GM12878 (cell line): ENCODE results near the gene SYCN. TPM values are rescaled to one million over a fixed set of nuclear protein-coding genes. Genes with fewer than 3 reads are reported as not detected.

ENCODE experiments used
- ATAC-seq: fragments of 200-7000 bp; cut with Tn5 transposase; 3 replicates; pipeline ENCODE4 v1.9.1; 2020; ENCODE audit warnings: mild to moderate bottlenecking, moderate library complexity
- BruUV-seq: library from RNA; stranded (reverse); fragments of 400-500 nt; replicated peaks from 2 replicates; lab custom pipeline; 2021; lab: Mats Ljungman, UMichigan
- CTCF ChIA-PET: fragments of 300-600 bp; sonication (Branson Sonifier 250); formaldehyde crosslinking; extraction: SDS; loops from one replicate; lab custom pipeline; 2021; ENCODE audit warnings: inconsistent platforms; lab: Yijun Ruan, JAX
- POLR2A ChIA-PET: fragments of 350-600 bp; formaldehyde crosslinking; extraction: SDS; loops from one replicate; lab custom pipeline; 2021; ENCODE audit warnings: inconsistent platforms; lab: Charles Lee
- RAD21 ChIA-PET: fragments of 300-600 bp; sonication (Branson Sonifier 250); formaldehyde crosslinking; loops from one replicate; lab custom pipeline; 2023; ENCODE audit warnings: antibody characterized with exemption; ENCODE audit not compliant: unreplicated experiment; lab: Charles Lee
- SMC1A ChIA-PET: fragments of 300-600 bp; sonication (Branson Sonifier 250); formaldehyde crosslinking; loops from one replicate; lab custom pipeline; 2023; ENCODE audit not compliant: unreplicated experiment, uncharacterized antibody; lab: Charles Lee
- DNase-seq: peaks from one replicate; pipeline ENCODE4 v3.0.0-alpha.2; 2011; ENCODE audit warnings: low read depth, low spot score
- FAIRE-seq: peaks from 3 replicates; lab custom pipeline; 2011; peaks lifted over from hg19 to GRCh38; lab: Jason Lieb, UNC
- H2AFZ ChIP-seq: 2 replicates; pipeline ENCODE4 v1.6.0; 2011; ENCODE audit warnings: low read depth, low read length, control low read depth; ENCODE audit not compliant: control insufficient read depth
- H3K27ac ChIP-seq: 2 replicates; pipeline ENCODE4 v1.5.1; 2011; ENCODE audit warnings: control low read depth; ENCODE audit not compliant: control insufficient read depth, insufficient read depth
- H3K27me3 ChIP-seq, 2 experiments: replicated peaks in 1 of 2; 2 replicates each; pipeline versions ENCODE4 v1.6.0 to v1.6.1; 2011; ENCODE audit warnings: low read length in 1 of 2; ENCODE audit not compliant: control insufficient read depth in 2 of 2, insufficient read depth in 2 of 2
- H3K36me3 ChIP-seq, 2 experiments: 2 replicates each; pipeline ENCODE4 v1.5.1; 2011; ENCODE audit warnings: low read length in 1 of 2; ENCODE audit not compliant: control insufficient read depth in 2 of 2, insufficient read depth in 2 of 2
- H3K4me1 ChIP-seq: 2 replicates; pipeline ENCODE4 v1.6.1; 2011; ENCODE audit warnings: mild to moderate bottlenecking, low read length, moderate library complexity, mixed read lengths; ENCODE audit not compliant: control insufficient read depth, insufficient read depth
- H3K4me2 ChIP-seq: 2 replicates; pipeline ENCODE4 v1.6.0; 2011; ENCODE audit warnings: control low read depth; ENCODE audit not compliant: control insufficient read depth, insufficient read depth
- H3K4me3 ChIP-seq: fragments of 200-600 bp; sonication (generic); 2 replicates; pipeline ENCODE4 v1.5.1; 2016
- H3K79me2 ChIP-seq: 2 replicates; pipeline ENCODE4 v1.6.0; 2011; ENCODE audit warnings: low read length; ENCODE audit not compliant: control insufficient read depth, insufficient read depth
- H3K9ac ChIP-seq: 2 replicates; pipeline ENCODE4 v1.8.0; 2011; ENCODE audit warnings: low read length, control low read depth, mixed read lengths; ENCODE audit not compliant: control insufficient read depth, insufficient read depth
- H3K9me3 ChIP-seq: replicated peaks from 3 replicates; pipeline ENCODE4 v1.5.1; 2011; ENCODE audit warnings: mild to moderate bottlenecking, low read length; ENCODE audit not compliant: control insufficient read depth, insufficient read depth
- H4K20me1 ChIP-seq: 2 replicates; pipeline ENCODE4 v1.6.0; 2011; ENCODE audit not compliant: control insufficient read depth, insufficient read depth
- ASH2L ChIP-seq: fragments of 300-600, 200-600 bp; sonication (generic); IDR thresholded peaks from 2 replicates; pipeline ENCODE4 v1.6.1; 2017; ENCODE audit warnings: low read depth, mild to moderate bottlenecking, borderline replicate concordance
- CEBPZ ChIP-seq: fragments of 150-350 bp; IDR thresholded peaks from 2 replicates; pipeline ENCODE4 v1.6.1; 2016; ENCODE audit warnings: low read depth, low read length
- FOXM1 ChIP-seq: IDR thresholded peaks from 2 replicates; pipeline ENCODE4 v1.6.1; 2012; ENCODE audit warnings: low read depth, mild to moderate bottlenecking, inconsistent platforms, low read length, moderate library complexity
- GATAD2B ChIP-seq: fragments of 450-650 bp; conservative IDR thresholded peaks from 2 replicates; pipeline ENCODE4 v1.6.1; 2017; ENCODE audit warnings: low read depth, mild to moderate bottlenecking, moderate library complexity
- NRF1 ChIP-seq: conservative IDR thresholded peaks from 2 replicates; pipeline ENCODE4 v1.6.1; 2011; ENCODE audit warnings: mild to moderate bottlenecking, low read depth, low read length, improper control_type of control experiment
- PBX3 ChIP-seq: IDR thresholded peaks from 2 replicates; pipeline ENCODE4 v1.6.1; 2011; ENCODE audit warnings: mild to moderate bottlenecking, low read depth, low read length, moderate library complexity; ENCODE audit not compliant: insufficient replicate concordance
- RELB ChIP-seq: fragments of 450-650 bp; IDR thresholded peaks from 2 replicates; pipeline ENCODE4 v1.6.1; 2017; ENCODE audit warnings: low read depth, mild to moderate bottlenecking, moderate library complexity
- RUNX3 ChIP-seq: IDR thresholded peaks from 2 replicates; pipeline ENCODE4 v1.6.1; 2012; ENCODE audit warnings: low read length, inconsistent platforms
- TARDBP ChIP-seq: IDR thresholded peaks from 2 replicates; pipeline ENCODE4 v1.6.1; 2016; ENCODE audit warnings: borderline replicate concordance
- WRNIP1 ChIP-seq: IDR thresholded peaks from 2 replicates; pipeline ENCODE4 v1.6.1; 2011; ENCODE audit warnings: low read depth, low read length, improper control_type of control experiment, borderline replicate concordance
- ZBED1 ChIP-seq: IDR thresholded peaks from 2 replicates; pipeline ENCODE4 v1.6.1; 2016; ENCODE audit warnings: borderline replicate concordance
- ZBTB11 ChIP-seq: fragments of 450-650 bp; formaldehyde crosslinking; IDR thresholded peaks from 2 replicates; pipeline ENCODE4 v1.5.0; 2022; ENCODE audit warnings: mild to moderate bottlenecking, missing genetic modification characterization
- ZNF384 ChIP-seq: IDR thresholded peaks from 2 replicates; pipeline ENCODE4 v1.6.1; 2012; ENCODE audit warnings: low read depth, mild to moderate bottlenecking, low read length, improper control_type of control experiment, borderline replicate concordance
- WGBS: methylation state at CpG from one replicate; pipeline ENCODE4 v1.1.6; 2016; ENCODE audit warnings: low lambda C conversion rate; ENCODE audit not compliant: insufficient replicate concordance, insufficient coverage; ENCODE audit errors: missing lambda C conversion rate; 5-methylcytosine and 5-hydroxymethylcytosine counted together
- in situ Hi-C: fragments of 300-500 bp; cut with MboI; formaldehyde crosslinking; loops from 9 replicates; pipeline ENCODE4 v1.14.3; 2018; ENCODE audit warnings: mixed read lengths
- intact Hi-C: fragments of 100-400 bp; cut with micrococcal nuclease; formaldehyde crosslinking; loops from one replicate; pipeline ENCODE4 v1.14.2; 2022; ENCODE audit not compliant: unreplicated experiment
- polyA plus RNA-seq, 11 experiments: library from polyadenylated mRNA; depleted of rRNA in 4 of 11; unstranded in 6 of 11; stranded (reverse) in 5 of 11; fragments of >200 nt; fragmentation: Nextera tagmentation in 4 of 11; fragmentation: Illumina TruSeq in 1 of 11; extraction: Ambion mirVana in 4 of 11; extraction: Trizol in 1 of 11; gene quantifications; 1 replicate in 1 of 11; 2 replicates in 10 of 11; pipeline versions ENCODE4 v1.2.1 to v1.2.3, GENCODE V29; 2011 to 2016; ENCODE audit warnings: inconsistent platforms in 2 of 11, missing spikeins in 2 of 11, low read depth in 1 of 11
- total RNA-seq, 4 experiments: library from RNA; depleted of rRNA in 3 of 4; stranded (reverse); fragments of >200 nt in 3 of 4; fragmentation: Illumina TruSeq in 1 of 4; extraction: Trizol in 1 of 4; gene quantifications; 2 replicates each; pipeline versions ENCODE4 v1.2.1 to v1.2.3, GENCODE V29; 2013 to 2021

SYCN gene
- total and polyA plus RNA-seq, 10 of the 15 experiments (the other 5 are each of a cell fraction or from before 2014, with no cell fraction given) = 0.54 TPM; not detected in 9

- TF ChIP-seq CEBPZ (no peak), PBX3 (no peak), ASH2L (no peak), TARDBP (no peak)
Observed at GRCh38 chr19:39206122-39206521, 2.1 kb upstream of the SYCN start (continued).

GRCh38 chr19:39205449-39205764 lies 1.3 kb upstream of the SYCN start:
- DNase-seq = no peak
- no peak for FAIRE-seq
- no peaks in the 10 kb centered on the region for H3K9me3 ChIP-seq
- no peak overlapping the region for H3K9ac ChIP-seq
- no peak overlapping the region for H3K4me3 ChIP-seq
- ChIA-PET CTCF (no interaction called here), RAD21 (no interaction called here), SMC1A (no interaction called here), POLR2A (no interaction called here)
- intact Hi-C loops (no loop called here), in situ Hi-C loops (no loop called here)
- BruUV-seq = no TSS peak
- H3K79me2 ChIP-seq = no peaks in the 10 kb centered on the region
- H3K4me2 ChIP-seq = no peak overlapping the region
- 91% methylated on average over 3 of the region's 3 CpGs for WGBS
- H4K20me1 ChIP-seq = no peaks in the 10 kb centered on the region
- H3K27ac ChIP-seq = no peak overlapping the region
- H2AFZ ChIP-seq = no peak overlapping the region
- H3K27me3 ChIP-seq = peaks cover 0 to 3% of the 10 kb centered on the region in 2 experiments; a peak in 1 of 4 replicates
- H3K4me1 ChIP-seq = no peaks in the 10 kb centered on the region
- no peaks in the 10 kb centered on the region for H3K36me3 ChIP-seq
- ATAC-seq = no peak
- no peak for TF ChIP-seq ZBTB11
- TF ChIP-seq NRF1 = no peak
- no peak for TF ChIP-seq GATAD2B
- no peak for TF ChIP-seq RELB
- no peak for TF ChIP-seq WRNIP1
- TF ChIP-seq RUNX3 = no peak
- no peak for TF ChIP-seq ZBED1
- TF ChIP-seq ZNF384 = no peak
- TF ChIP-seq FOXM1 = no peak
